ENCODE results near the gene UMOD. TPM values are rescaled to one million over a fixed set of nuclear protein-coding genes. Genes with fewer than 3 reads are reported as not detected.

Gene UMOD
- polyA plus RNA-seq (ENCODE audit: insufficient read length in 4 of 4): 100 to 1,000 TPM; 114 to 272 (median 213) TPM

- no peak for DNase-seq (ENCODE audit: low read depth in 4 of 4, low spot score in 2 of 4)
Measured at GRCh38 chr16:20352615-20353014, at the start of gene UMOD. TSS of gene UMOD (minus strand) at chr16:20352715. CDS start at chr16:20350737, 1,978 bp downstream.

GRCh38 chr16:20401475-20402016 lies 49.0 kb upstream of the UMOD start:
- DNase-seq (ENCODE audit: low read depth in 4 of 4, low spot score in 2 of 4): no peak

- no peak for DNase-seq (ENCODE audit: low read depth in 4 of 4, low spot score in 2 of 4)
Measured at GRCh38 chr16:20401066-20401465, 48.6 kb upstream of the UMOD start.

- DNase-seq (ENCODE audit: low read depth in 4 of 4, low spot score in 2 of 4): no peak
Measured at GRCh38 chr16:20399185-20399584, 46.7 kb upstream of the UMOD start.

GRCh38 chr16:20398603-20399002 lies 46.1 kb upstream of the UMOD start:
- DNase-seq (ENCODE audit: low read depth in 4 of 4, low spot score in 2 of 4): no peak

- DNase-seq (ENCODE audit: low read depth in 4 of 4, low spot score in 2 of 4): no peak
Measured at GRCh38 chr16:20397468-20398074, 45.1 kb upstream of the UMOD start.

GRCh38 chr16:20396846-20397467 lies 44.4 kb upstream of the UMOD start:
- no peak for DNase-seq (ENCODE audit: low read depth in 4 of 4, low spot score in 2 of 4)

- no peak for DNase-seq (ENCODE audit: low read depth in 4 of 4, low spot score in 2 of 4)
Measured at GRCh38 chr16:20395946-20396345, 43.4 kb upstream of the UMOD start.

GRCh38 chr16:20393801-20394577 lies 41.5 kb upstream of the UMOD start:
- DNase-seq (ENCODE audit: low read depth in 4 of 4, low spot score in 2 of 4): no peak

- DNase-seq (ENCODE audit: low read depth in 4 of 4, low spot score in 2 of 4): no peak
Measured at GRCh38 chr16:20391045-20391444, 38.5 kb upstream of the UMOD start.

GRCh38 chr16:20388854-20389253 lies 36.3 kb upstream of the UMOD start:
- DNase-seq (ENCODE audit: low read depth in 4 of 4, low spot score in 2 of 4): no peak

GRCh38 chr16:20387978-20388377 lies 35.5 kb upstream of the UMOD start:
- no peak for DNase-seq (ENCODE audit: low read depth in 4 of 4, low spot score in 2 of 4)

- peak in 3 of 4 donors; percentile 15 to 45 (median 36) for DNase-seq (ENCODE audit: low read depth in 4 of 4, low spot score in 2 of 4)
Measured at GRCh38 chr16:20385844-20386832, 33.6 kb upstream of the UMOD start.

GRCh38 chr16:20383106-20384029 lies 30.9 kb upstream of the UMOD start:
- DNase-seq (ENCODE audit: low read depth in 4 of 4, low spot score in 2 of 4): peak in 3 of 4 donors; percentile 9 to 56 (median 38)

GRCh38 chr16:20382202-20382948 lies 29.9 kb upstream of the UMOD start:
- DNase-seq (ENCODE audit: low read depth in 4 of 4, low spot score in 2 of 4): no peak

- peak in 3 of 4 donors; percentile 5 to 36 (median 23) for DNase-seq (ENCODE audit: low read depth in 4 of 4, low spot score in 2 of 4)
Measured at GRCh38 chr16:20380782-20381181, 28.3 kb upstream of the UMOD start.

GRCh38 chr16:20377181-20377580 lies 24.7 kb upstream of the UMOD start:
- DNase-seq (ENCODE audit: low read depth in 4 of 4, low spot score in 2 of 4): no peak

- no peak for DNase-seq (ENCODE audit: low read depth in 4 of 4, low spot score in 2 of 4)
Measured at GRCh38 chr16:20372701-20373100, 20.2 kb upstream of the UMOD start.

Measured in left renal cortex interstitium (tissue), 4 donors.